WTC11 (cell line): ENCODE results near the gene ATF7IP. TPM values are rescaled to one million over a fixed set of nuclear protein-coding genes. Genes with fewer than 3 reads are reported as not detected.

Source experiments
- ATAC-seq: fragments of 200-7000 bp; cut with Tn5 transposase; 2 replicates; pipeline ENCODE4 v1.10.0; 2021; ENCODE audit warnings: mild to moderate bottlenecking, moderate library complexity
- CTCF ChIA-PET: fragments of 300-600 bp; sonication (Branson Sonifier 250); formaldehyde crosslinking; loops from one replicate; lab custom pipeline; 2021; ENCODE audit warnings: antibody characterized with exemption; lab: Charles Lee
- POLR2A ChIA-PET: fragments of 350-600 bp; sonication (Branson Sonifier 250); formaldehyde crosslinking; loops from one replicate; lab custom pipeline; 2021; ENCODE audit warnings: antibody characterized with exemption; lab: Charles Lee
- DNase-seq: peaks from one replicate; pipeline ENCODE4 v3.0.0; 2021; ENCODE audit warnings: low spot score
- H3K27ac Mint-ChIP-seq: 2 replicates; pipeline ENCODE4 v1.8.0; 2021; ENCODE audit warnings: mixed read lengths
- H3K27me3 Mint-ChIP-seq: 2 replicates; pipeline ENCODE4 v1.8.0; 2021; ENCODE audit warnings: low read depth, mild to moderate bottlenecking, moderate library complexity, mixed read lengths
- H3K36me3 Mint-ChIP-seq: 2 replicates; pipeline ENCODE4 v1.8.0; 2021; ENCODE audit warnings: mixed read lengths
- H3K4me1 Mint-ChIP-seq: 2 replicates; pipeline ENCODE4 v1.8.0; 2022; ENCODE audit warnings: mixed read lengths
- H3K4me3 Mint-ChIP-seq: 2 replicates; pipeline ENCODE4 v1.8.0; 2021; ENCODE audit warnings: mild to moderate bottlenecking, moderate library complexity, mixed read lengths
- H3K9me3 Mint-ChIP-seq: 2 replicates; pipeline ENCODE4 v1.8.0; 2021; ENCODE audit warnings: mixed read lengths
- EMX1 ChIP-seq: fragments of 250-450 bp; sonication (Bioruptor Pico); IDR thresholded peaks from 2 replicates; pipeline ENCODE4 v1.8.0; 2021; ENCODE audit warnings: mild to moderate bottlenecking
- ESRRA ChIP-seq: sonication (generic); formaldehyde crosslinking; IDR thresholded peaks from 2 replicates; pipeline ENCODE4 v1.8.1; 2022; ENCODE audit warnings: mild to moderate bottlenecking, missing genetic modification reagents, borderline replicate concordance
- FOXP1 ChIP-seq: sonication (generic); formaldehyde crosslinking; IDR thresholded peaks from 2 replicates; pipeline ENCODE4 v1.8.0; 2022; ENCODE audit warnings: missing genetic modification reagents, mild to moderate bottlenecking, moderate library complexity, borderline replicate concordance
- GRHL2 ChIP-seq: fragments of 250-450 bp; sonication (Bioruptor Pico); IDR thresholded peaks from 2 replicates; pipeline ENCODE4 v1.8.0; 2022; ENCODE audit warnings: mild to moderate bottlenecking, moderate library complexity; ENCODE audit not compliant: insufficient replicate concordance, severe bottlenecking
- GTF2I ChIP-seq: fragments of 250-450 bp; sonication (Bioruptor Pico); conservative IDR thresholded peaks from 2 replicates; pipeline ENCODE4 v1.4.0; 2021; ENCODE audit warnings: mild to moderate bottlenecking
- JAZF1 ChIP-seq: fragments of 250-450 bp; sonication (Bioruptor Pico); IDR thresholded peaks from 2 replicates; pipeline ENCODE4 v1.9.0; 2021; ENCODE audit warnings: moderate library complexity, mild to moderate bottlenecking, inconsistent platforms
- JUN ChIP-seq: sonication (generic); formaldehyde crosslinking; IDR thresholded peaks from 2 replicates; pipeline ENCODE4 v1.8.0; 2023; ENCODE audit warnings: mild to moderate bottlenecking, missing genetic modification reagents
- KAT7 ChIP-seq: sonication (generic); formaldehyde crosslinking; IDR thresholded peaks from 2 replicates; pipeline ENCODE4 v1.8.1; 2023; ENCODE audit warnings: missing genetic modification reagents, mild to moderate bottlenecking, borderline replicate concordance
- NFYB ChIP-seq: sonication (generic); formaldehyde crosslinking; conservative IDR thresholded peaks from 2 replicates; pipeline ENCODE4 v1.8.0; 2022; ENCODE audit warnings: low read depth, missing genetic modification reagents
- RELA ChIP-seq: sonication (generic); formaldehyde crosslinking; IDR thresholded peaks from 2 replicates; pipeline ENCODE4 v1.8.1; 2022; ENCODE audit warnings: missing genetic modification reagents, mild to moderate bottlenecking, borderline replicate concordance
- RORB ChIP-seq: fragments of 250-450 bp; sonication (Bioruptor Pico); IDR thresholded peaks from 2 replicates; pipeline ENCODE4 v1.9.0; 2021; ENCODE audit warnings: mild to moderate bottlenecking
- SP1 ChIP-seq: sonication (generic); formaldehyde crosslinking; conservative IDR thresholded peaks from 2 replicates; pipeline ENCODE4 v1.8.1; 2022; ENCODE audit warnings: missing genetic modification reagents
- TEAD4 ChIP-seq: sonication (generic); formaldehyde crosslinking; IDR thresholded peaks from 2 replicates; pipeline ENCODE4 v1.8.0; 2022; ENCODE audit warnings: mild to moderate bottlenecking, missing genetic modification reagents
- ZNF317 ChIP-seq: sonication (generic); formaldehyde crosslinking; IDR thresholded peaks from 2 replicates; pipeline ENCODE4 v1.8.1; 2023; ENCODE audit warnings: low read depth, mild to moderate bottlenecking, moderate library complexity, missing genetic modification reagents, borderline replicate concordance
- ZNF396 ChIP-seq: fragments of 250-450 bp; sonication (Bioruptor Pico); IDR thresholded peaks from 2 replicates; pipeline ENCODE4 v1.8.0; 2021; ENCODE audit warnings: mild to moderate bottlenecking, moderate library complexity, borderline replicate concordance
- total RNA-seq: library from RNA; stranded (reverse); gene quantifications from 3 replicates; pipeline ENCODE4 v1.2.3, GENCODE V29; 2021
- TF ChIP-seq, protein P1 (sequence below): sonication (generic); formaldehyde crosslinking; IDR thresholded peaks from 2 replicates; pipeline ENCODE4 v1.8.0; 2023; ENCODE audit warnings: mild to moderate bottlenecking, missing genetic modification reagents
- TF ChIP-seq, protein P2 (sequence below): sonication (generic); formaldehyde crosslinking; IDR thresholded peaks from 2 replicates; pipeline ENCODE4 v1.8.0; 2022; ENCODE audit warnings: missing genetic modification reagents
- TF ChIP-seq, protein P3 (sequence below): sonication (generic); formaldehyde crosslinking; IDR thresholded peaks from 2 replicates; pipeline ENCODE4 v1.8.1; 2023; ENCODE audit warnings: mild to moderate bottlenecking, missing genetic modification reagents, moderate library complexity
- TF ChIP-seq, protein P4 (sequence below): sonication (generic); formaldehyde crosslinking; IDR thresholded peaks from 2 replicates; pipeline ENCODE4 v1.8.0; 2022; ENCODE audit warnings: mild to moderate bottlenecking, missing genetic modification reagents
- TF ChIP-seq, protein P5 (sequence below): sonication (generic); formaldehyde crosslinking; conservative IDR thresholded peaks from 2 replicates; pipeline ENCODE4 v1.8.1; 2023; ENCODE audit warnings: mild to moderate bottlenecking, low read depth, missing genetic modification reagents, moderate library complexity

ATF7IP gene
- total RNA-seq, 1 experiment from 2014 or later, result 141 TPM

DNA sequence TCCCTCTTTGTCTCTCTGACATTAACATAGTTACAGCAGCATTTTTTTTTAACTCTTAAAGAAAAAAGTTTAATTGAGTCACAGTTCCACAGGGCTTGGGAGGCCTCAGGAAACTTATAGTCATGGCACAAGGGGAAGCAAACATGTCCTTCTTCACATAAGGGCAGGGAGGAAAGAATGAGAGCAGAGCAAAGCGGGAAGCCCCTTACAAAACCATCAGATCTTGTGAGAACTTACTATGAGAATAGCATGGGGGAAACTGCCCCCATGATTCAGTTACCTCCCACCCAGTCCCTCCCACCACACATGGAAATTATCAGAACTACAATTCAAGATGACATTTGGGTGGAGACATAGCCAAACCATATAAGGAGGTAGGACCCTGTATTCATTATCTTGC lies 106.0 kb downstream of the ATF7IP start:
- H3K4me1 Mint-ChIP-seq, result no peaks in the 10 kb centered on the region
- POLR2A ChIA-PET, result no interaction called here
- no peak for TF ChIP-seq ESRRA
- no peak for TF ChIP-seq ZNF396 (CRISPR knock-in tag)
- no peak for TF ChIP-seq JUN
- TF ChIP-seq SP1 (CRISPR knock-in tag), result no peak
- TF ChIP-seq, protein P1, sequence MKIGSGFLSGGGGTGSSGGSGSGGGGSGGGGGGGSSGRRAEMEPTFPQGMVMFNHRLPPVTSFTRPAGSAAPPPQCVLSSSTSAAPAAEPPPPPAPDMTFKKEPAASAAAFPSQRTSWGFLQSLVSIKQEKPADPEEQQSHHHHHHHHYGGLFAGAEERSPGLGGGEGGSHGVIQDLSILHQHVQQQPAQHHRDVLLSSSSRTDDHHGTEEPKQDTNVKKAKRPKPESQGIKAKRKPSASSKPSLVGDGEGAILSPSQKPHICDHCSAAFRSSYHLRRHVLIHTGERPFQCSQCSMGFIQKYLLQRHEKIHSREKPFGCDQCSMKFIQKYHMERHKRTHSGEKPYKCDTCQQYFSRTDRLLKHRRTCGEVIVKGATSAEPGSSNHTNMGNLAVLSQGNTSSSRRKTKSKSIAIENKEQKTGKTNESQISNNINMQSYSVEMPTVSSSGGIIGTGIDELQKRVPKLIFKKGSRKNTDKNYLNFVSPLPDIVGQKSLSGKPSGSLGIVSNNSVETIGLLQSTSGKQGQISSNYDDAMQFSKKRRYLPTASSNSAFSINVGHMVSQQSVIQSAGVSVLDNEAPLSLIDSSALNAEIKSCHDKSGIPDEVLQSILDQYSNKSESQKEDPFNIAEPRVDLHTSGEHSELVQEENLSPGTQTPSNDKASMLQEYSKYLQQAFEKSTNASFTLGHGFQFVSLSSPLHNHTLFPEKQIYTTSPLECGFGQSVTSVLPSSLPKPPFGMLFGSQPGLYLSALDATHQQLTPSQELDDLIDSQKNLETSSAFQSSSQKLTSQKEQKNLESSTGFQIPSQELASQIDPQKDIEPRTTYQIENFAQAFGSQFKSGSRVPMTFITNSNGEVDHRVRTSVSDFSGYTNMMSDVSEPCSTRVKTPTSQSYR (CRISPR knock-in tag), result no peak
- TF ChIP-seq, protein P2, sequence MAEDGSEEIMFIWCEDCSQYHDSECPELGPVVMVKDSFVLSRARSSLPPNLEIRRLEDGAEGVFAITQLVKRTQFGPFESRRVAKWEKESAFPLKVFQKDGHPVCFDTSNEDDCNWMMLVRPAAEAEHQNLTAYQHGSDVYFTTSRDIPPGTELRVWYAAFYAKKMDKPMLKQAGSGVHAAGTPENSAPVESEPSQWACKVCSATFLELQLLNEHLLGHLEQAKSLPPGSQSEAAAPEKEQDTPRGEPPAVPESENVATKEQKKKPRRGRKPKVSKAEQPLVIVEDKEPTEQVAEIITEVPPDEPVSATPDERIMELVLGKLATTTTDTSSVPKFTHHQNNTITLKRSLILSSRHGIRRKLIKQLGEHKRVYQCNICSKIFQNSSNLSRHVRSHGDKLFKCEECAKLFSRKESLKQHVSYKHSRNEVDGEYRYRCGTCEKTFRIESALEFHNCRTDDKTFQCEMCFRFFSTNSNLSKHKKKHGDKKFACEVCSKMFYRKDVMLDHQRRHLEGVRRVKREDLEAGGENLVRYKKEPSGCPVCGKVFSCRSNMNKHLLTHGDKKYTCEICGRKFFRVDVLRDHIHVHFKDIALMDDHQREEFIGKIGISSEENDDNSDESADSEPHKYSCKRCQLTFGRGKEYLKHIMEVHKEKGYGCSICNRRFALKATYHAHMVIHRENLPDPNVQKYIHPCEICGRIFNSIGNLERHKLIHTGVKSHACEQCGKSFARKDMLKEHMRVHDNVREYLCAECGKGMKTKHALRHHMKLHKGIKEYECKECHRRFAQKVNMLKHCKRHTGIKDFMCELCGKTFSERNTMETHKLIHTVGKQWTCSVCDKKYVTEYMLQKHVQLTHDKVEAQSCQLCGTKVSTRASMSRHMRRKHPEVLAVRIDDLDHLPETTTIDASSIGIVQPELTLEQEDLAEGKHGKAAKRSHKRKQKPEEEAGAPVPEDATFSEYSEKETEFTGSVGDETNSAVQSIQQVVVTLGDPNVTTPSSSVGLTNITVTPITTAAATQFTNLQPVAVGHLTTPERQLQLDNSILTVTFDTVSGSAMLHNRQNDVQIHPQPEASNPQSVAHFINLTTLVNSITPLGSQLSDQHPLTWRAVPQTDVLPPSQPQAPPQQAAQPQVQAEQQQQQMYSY, result no peak
- TF ChIP-seq, protein P3, sequence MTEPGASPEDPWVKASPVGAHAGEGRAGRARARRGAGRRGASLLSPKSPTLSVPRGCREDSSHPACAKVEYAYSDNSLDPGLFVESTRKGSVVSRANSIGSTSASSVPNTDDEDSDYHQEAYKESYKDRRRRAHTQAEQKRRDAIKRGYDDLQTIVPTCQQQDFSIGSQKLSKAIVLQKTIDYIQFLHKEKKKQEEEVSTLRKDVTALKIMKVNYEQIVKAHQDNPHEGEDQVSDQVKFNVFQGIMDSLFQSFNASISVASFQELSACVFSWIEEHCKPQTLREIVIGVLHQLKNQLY (CRISPR knock-in tag), result no peak
- no peak for TF ChIP-seq FOXP1 (CRISPR knock-in tag)
- TF ChIP-seq, protein P4, sequence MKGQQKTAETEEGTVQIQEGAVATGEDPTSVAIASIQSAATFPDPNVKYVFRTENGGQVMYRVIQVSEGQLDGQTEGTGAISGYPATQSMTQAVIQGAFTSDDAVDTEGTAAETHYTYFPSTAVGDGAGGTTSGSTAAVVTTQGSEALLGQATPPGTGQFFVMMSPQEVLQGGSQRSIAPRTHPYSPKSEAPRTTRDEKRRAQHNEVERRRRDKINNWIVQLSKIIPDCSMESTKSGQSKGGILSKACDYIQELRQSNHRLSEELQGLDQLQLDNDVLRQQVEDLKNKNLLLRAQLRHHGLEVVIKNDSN (CRISPR knock-in tag), result no peak
- TF ChIP-seq JAZF1, result no peak
- no peak for TF ChIP-seq GRHL2 (CRISPR knock-in tag)
- TF ChIP-seq KAT7 (CRISPR knock-in tag), result no peak
- TF ChIP-seq GTF2I (CRISPR knock-in tag), result no peak
- TF ChIP-seq RELA (CRISPR knock-in tag), result no peak
- TF ChIP-seq EMX1, result no peak
- TF ChIP-seq ZNF317 (CRISPR knock-in tag), result no peak
- no peak for TF ChIP-seq RORB (CRISPR knock-in tag)
- no peak for TF ChIP-seq TEAD4 (CRISPR knock-in tag)
- TF ChIP-seq, all 79 proteins: peak for 0
- CTCF ChIA-PET, result no interaction called here
- no peak overlapping the region for H3K27ac Mint-ChIP-seq
- no peak overlapping the region for H3K4me3 Mint-ChIP-seq
- peaks cover 89% of the 10 kb centered on the region for H3K36me3 Mint-ChIP-seq
- no peak for ATAC-seq
- no peaks in the 10 kb centered on the region for H3K27me3 Mint-ChIP-seq
- no peak for DNase-seq
- peaks cover 43% of the 10 kb centered on the region for H3K9me3 Mint-ChIP-seq

DNA sequence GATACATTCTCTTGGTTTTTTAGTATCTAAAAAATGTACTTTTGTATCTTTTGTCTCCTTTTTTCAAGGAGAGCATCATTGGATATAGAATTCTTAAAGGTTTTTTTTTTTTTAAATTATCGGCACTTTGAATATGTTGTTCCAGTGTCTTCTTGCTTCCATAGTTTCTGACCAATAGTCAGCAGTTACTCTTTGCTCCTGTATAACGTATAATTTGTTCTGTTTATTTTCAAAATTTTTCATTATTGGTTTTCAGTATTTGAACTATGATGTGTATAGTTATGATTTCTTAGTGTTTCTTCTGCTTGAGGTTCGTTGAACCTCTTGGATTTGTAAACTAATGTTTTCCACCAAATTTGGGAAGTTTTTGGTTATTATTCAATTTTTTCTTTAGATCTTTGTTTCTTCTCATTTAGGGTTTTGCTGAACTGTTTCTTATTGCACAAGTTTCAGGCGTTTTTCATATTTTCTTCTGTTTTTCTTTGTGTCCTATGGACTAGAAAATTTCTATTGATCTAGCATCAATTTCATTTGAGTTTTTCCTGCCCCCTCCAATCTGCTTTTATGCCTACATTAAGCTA lies 108.3 kb downstream of the ATF7IP start:
- no peaks in the 10 kb centered on the region for H3K27me3 Mint-ChIP-seq
- ATAC-seq, result no peak
- no peak overlapping the region for H3K4me3 Mint-ChIP-seq
- peaks cover 79% of the 10 kb centered on the region for H3K36me3 Mint-ChIP-seq
- no peaks in the 10 kb centered on the region for H3K4me1 Mint-ChIP-seq
- ChIA-PET CTCF (interaction anchor here (2.4 kb wide), 1 partner anchor 20 kb away, joined by 8 read pairs; no protein-coding TSS in a partner anchor), POLR2A (no interaction called here)
- H3K27ac Mint-ChIP-seq, result no peak overlapping the region
- H3K9me3 Mint-ChIP-seq, result peaks cover 43% of the 10 kb centered on the region
- DNase-seq, result no peak
- TF ChIP-seq, protein P5, sequence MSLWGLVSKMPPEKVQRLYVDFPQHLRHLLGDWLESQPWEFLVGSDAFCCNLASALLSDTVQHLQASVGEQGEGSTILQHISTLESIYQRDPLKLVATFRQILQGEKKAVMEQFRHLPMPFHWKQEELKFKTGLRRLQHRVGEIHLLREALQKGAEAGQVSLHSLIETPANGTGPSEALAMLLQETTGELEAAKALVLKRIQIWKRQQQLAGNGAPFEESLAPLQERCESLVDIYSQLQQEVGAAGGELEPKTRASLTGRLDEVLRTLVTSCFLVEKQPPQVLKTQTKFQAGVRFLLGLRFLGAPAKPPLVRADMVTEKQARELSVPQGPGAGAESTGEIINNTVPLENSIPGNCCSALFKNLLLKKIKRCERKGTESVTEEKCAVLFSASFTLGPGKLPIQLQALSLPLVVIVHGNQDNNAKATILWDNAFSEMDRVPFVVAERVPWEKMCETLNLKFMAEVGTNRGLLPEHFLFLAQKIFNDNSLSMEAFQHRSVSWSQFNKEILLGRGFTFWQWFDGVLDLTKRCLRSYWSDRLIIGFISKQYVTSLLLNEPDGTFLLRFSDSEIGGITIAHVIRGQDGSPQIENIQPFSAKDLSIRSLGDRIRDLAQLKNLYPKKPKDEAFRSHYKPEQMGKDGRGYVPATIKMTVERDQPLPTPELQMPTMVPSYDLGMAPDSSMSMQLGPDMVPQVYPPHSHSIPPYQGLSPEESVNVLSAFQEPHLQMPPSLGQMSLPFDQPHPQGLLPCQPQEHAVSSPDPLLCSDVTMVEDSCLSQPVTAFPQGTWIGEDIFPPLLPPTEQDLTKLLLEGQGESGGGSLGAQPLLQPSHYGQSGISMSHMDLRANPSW, result no peak
- TF ChIP-seq NFYB (CRISPR knock-in tag) (no peak), ZNF317 (CRISPR knock-in tag) (peak; percentile 96)
